Mesendoderm (in vitro differentiated cells): ENCODE data around the gene GTF2I.
"Not testable (repeated sequence)": the region's sequence is repeated elsewhere in the genome, so short reads cannot be mapped to it uniquely, and the experiment has no call there.

ENCODE experiments used
- DNase-seq: peaks from one replicate; pipeline ENCODE4 v3.0.0; 2013
- H2AK5ac ChIP-seq: 2 replicates; pipeline ENCODE4 v1.6.1; 2013; ENCODE audit warnings: low read length, inconsistent platforms
- H2BK120ac ChIP-seq: 2 replicates; pipeline ENCODE4 v1.6.1; 2013; ENCODE audit warnings: low read depth, mild to moderate bottlenecking, low read length, moderate library complexity, mixed read lengths
- H2BK15ac ChIP-seq: replicated peaks from 2 replicates; pipeline ENCODE4 v1.6.1; 2013; ENCODE audit warnings: low read depth, mild to moderate bottlenecking, moderate library complexity
- H2BK5ac ChIP-seq: 2 replicates; pipeline ENCODE4 v1.6.1; 2013; ENCODE audit warnings: low read length, inconsistent platforms
- H3K18ac ChIP-seq: 2 replicates; pipeline ENCODE4 v1.6.1; 2013; ENCODE audit warnings: mild to moderate bottlenecking, low read length, mixed read lengths
- H3K23ac ChIP-seq: one replicate; pipeline ENCODE4 v1.6.1; 2013; ENCODE audit warnings: low read length
- H3K27ac ChIP-seq: 2 replicates; pipeline ENCODE4 v1.5.1; 2013; ENCODE audit warnings: low read depth, mild to moderate bottlenecking, inconsistent platforms, low read length, moderate library complexity
- H3K27me3 ChIP-seq: 2 replicates; pipeline ENCODE4 v1.6.1; 2013; ENCODE audit warnings: low read length, control low read depth, mild to moderate bottlenecking, inconsistent platforms; ENCODE audit not compliant: insufficient read depth, poor library complexity
- H3K36me3 ChIP-seq: 2 replicates; pipeline ENCODE4 v1.6.1; 2013; ENCODE audit warnings: low read length, inconsistent platforms; ENCODE audit not compliant: control insufficient read depth, insufficient read depth
- H3K4ac ChIP-seq: one replicate; pipeline ENCODE4 v1.6.1; 2013; ENCODE audit warnings: low read depth, mild to moderate bottlenecking, low read length, moderate library complexity
- H3K4me1 ChIP-seq: 2 replicates; pipeline ENCODE4 v1.6.1; 2013; ENCODE audit warnings: low read depth, low read length, inconsistent platforms; ENCODE audit not compliant: control insufficient read depth
- H3K4me2 ChIP-seq: 2 replicates; pipeline ENCODE4 v1.6.1; 2013; ENCODE audit warnings: low read length
- H3K4me3 ChIP-seq: 2 replicates; pipeline ENCODE4 v1.5.1; 2013; ENCODE audit warnings: mild to moderate bottlenecking, low read length
- H3K56ac ChIP-seq: one replicate; pipeline ENCODE4 v1.6.1; 2013; ENCODE audit warnings: low read length
- H3K79me1 ChIP-seq: 2 replicates; pipeline ENCODE4 v1.6.1; 2013; ENCODE audit warnings: low read length, inconsistent platforms
- H3K79me2 ChIP-seq: 2 replicates; pipeline ENCODE4 v1.6.1; 2013; ENCODE audit warnings: mild to moderate bottlenecking, low read length; ENCODE audit not compliant: control insufficient read depth, insufficient read depth
- H3K9ac ChIP-seq: 2 replicates; pipeline ENCODE4 v1.6.1; 2013; ENCODE audit warnings: low read length, inconsistent platforms
- H4K5ac ChIP-seq: one replicate; pipeline ENCODE4 v1.6.1; 2013; ENCODE audit warnings: low read length
- H4K8ac ChIP-seq: one replicate; pipeline ENCODE4 v1.6.1; 2013; ENCODE audit warnings: low read depth, mild to moderate bottlenecking, control low read depth, low read length, moderate library complexity
- WGBS: extraction: QIAGEN DNeasy Blood & Tissue Kit; methylation state at CpG from one replicate; pipeline ENCODE4 v1.1.7; 2013; ENCODE audit warnings: low lambda C conversion rate, missing lambda C conversion rate; ENCODE audit not compliant: insufficient coverage; ENCODE audit errors: extremely low coverage; 5-methylcytosine and 5-hydroxymethylcytosine counted together

The GTF2I gene

DNA sequence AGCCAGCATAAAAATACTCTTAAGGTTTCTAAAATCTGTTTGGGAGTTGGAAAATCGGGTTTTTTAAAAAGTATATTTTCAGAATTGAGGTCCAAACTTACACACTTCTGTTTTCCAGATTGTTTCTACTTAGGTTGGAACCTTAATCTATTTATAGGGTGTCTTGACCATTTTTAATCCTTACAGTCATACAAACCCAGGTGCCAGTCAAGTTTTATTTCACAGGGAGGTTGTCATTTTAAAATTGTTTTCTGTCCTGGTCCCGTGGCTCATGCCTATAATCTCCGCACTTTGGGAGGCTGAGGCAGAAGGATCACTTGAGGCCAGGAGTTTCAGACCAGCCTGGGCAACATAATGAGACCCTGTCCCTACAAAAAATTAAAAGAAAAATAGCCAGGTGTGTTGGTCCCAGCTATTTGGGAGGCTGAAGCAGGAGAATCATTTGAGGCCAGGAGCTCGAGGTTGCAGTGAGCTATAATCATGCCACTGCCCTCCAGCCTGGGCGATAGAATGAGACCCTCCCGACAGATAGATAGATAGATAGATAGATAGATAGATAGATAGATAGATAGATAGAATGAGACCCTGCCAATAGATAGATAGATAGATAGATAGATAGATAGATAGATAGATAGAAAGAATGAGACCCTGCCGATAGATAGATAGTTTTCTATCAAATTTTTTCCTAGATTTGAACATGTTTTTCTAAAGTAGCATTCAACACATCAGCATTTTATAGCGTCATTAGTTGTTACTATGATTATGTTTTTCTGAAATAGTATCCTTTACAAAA lies 69.0 kb downstream of the GTF2I start:
- Histone ChIP-seq H2BK5ac (no peak overlapping the region), H3K23ac (no peak overlapping the region), H3K27me3 (no peaks in the 10 kb centered on the region), H3K27ac (no peak overlapping the region), H3K36me3 (peaks cover 7% of the 10 kb centered on the region), H3K9ac (no peak overlapping the region), H2BK15ac (no peak overlapping the region), H2AK5ac (no peak overlapping the region), H2BK120ac (no peak overlapping the region), H3K79me1 (peaks cover 5% of the 10 kb centered on the region), H3K4ac (no peak overlapping the region), H3K56ac (no peak overlapping the region), H4K8ac (no peak overlapping the region), H3K4me3 (no peak overlapping the region), H3K79me2 (no peaks in the 10 kb centered on the region), H3K4me1 (no peaks in the 10 kb centered on the region), H3K4me2 (no peak overlapping the region), H4K5ac (no peak overlapping the region), H3K18ac (no peak overlapping the region)
- no peak for DNase-seq
- no CpG with 5 or more reads among the region's 8 CpGs for WGBS

DNA sequence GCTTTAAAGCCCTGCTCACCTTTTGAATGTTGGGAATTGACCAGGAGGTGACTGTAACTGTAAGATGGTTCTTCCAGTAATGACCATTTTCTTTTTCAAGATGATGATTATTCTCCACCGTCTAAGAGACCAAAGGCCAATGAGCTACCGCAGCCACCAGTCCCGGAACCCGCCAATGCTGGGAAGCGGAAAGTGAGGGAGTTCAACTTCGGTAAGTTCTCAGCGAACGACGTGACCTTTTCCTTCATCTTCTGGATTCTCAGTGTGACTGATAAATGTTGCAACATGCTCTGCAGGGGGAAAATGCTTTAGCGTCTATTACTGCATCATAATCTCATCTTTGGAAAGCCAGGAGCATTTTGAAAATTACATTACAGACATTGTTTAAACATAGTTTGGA lies 71.2 kb downstream of the GTF2I start:
- H3K4me1 ChIP-seq, H3K79me2 ChIP-seq, H2BK120ac ChIP-seq, H3K4me3 ChIP-seq, H4K8ac ChIP-seq, H3K27me3 ChIP-seq, H2BK5ac ChIP-seq, H3K9ac ChIP-seq, H3K27ac ChIP-seq, DNase-seq, H3K79me1 ChIP-seq, H3K4me2 ChIP-seq, H4K5ac ChIP-seq, H3K18ac ChIP-seq, H2AK5ac ChIP-seq, H3K4ac ChIP-seq, H3K36me3 ChIP-seq, H3K23ac ChIP-seq, H2BK15ac ChIP-seq, H3K56ac ChIP-seq: not testable (repeated sequence)
- WGBS = no CpG with 5 or more reads among the region's 10 CpGs

DNA sequence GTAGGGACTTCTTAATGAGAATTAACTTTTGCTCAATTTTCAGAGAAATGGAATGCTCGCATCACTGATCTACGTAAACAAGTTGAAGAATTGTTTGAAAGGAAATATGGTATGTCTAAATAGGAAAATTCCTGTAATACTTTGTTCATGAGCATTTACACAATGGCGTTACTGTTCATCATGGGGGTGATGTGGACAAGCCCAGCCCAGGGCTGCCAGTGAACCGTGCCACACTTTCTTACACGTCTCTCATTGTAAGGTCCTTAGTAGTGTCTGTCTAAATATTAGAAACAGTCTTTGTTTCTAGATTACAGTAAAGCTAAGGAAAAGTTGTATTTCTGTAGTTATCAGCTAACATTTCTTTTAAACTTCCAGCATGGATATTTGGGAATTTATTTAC lies 72.7 kb downstream of the GTF2I start:
- H3K79me2 ChIP-seq, H3K27me3 ChIP-seq, H3K36me3 ChIP-seq, H3K56ac ChIP-seq, H3K23ac ChIP-seq, H3K4ac ChIP-seq, H3K9ac ChIP-seq, H4K5ac ChIP-seq, H3K4me3 ChIP-seq, H2BK5ac ChIP-seq, H4K8ac ChIP-seq, H3K79me1 ChIP-seq, DNase-seq, H3K4me2 ChIP-seq, H3K18ac ChIP-seq, H2BK15ac ChIP-seq, H2BK120ac ChIP-seq, H3K27ac ChIP-seq, H3K4me1 ChIP-seq, H2AK5ac ChIP-seq: not testable (repeated sequence)
- WGBS = no CpG with 5 or more reads among the region's 5 CpGs

DNA sequence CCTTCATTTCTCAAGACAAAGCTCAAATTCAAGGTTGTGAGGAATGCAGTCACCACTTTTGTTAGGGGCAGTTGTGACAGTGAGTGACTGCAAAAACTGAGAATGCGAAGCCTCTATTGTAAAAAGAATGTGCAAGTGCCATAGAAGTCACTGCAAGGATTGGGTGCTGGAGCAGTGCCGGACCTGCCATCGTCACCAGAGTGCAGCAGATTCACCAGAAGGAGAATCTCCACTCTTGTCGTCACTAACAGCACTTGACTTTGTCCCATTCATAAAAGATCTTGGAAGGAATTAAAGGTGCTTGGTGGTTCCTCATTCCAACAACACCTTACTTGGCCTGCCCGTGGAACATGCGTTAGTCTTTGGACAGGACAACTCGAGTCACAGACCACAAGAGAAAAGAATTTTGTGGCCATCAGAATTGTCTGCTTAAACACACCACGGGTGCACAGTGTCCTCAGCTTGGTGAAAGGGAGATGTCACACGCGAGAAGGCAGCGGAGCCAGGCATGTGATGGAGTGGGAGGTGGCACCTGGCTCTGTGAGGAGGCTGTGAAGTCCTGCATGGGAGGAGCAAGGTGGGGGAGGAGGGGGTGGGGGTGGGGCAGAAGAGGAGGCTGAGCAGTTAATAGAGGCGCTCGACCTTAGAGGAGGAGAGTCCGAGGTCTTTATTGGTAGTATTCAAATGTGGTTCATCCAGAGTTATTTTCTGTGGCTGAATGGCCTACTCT lies 82.6 kb downstream of the GTF2I start:
- H3K23ac ChIP-seq, DNase-seq, H3K18ac ChIP-seq, H3K4me2 ChIP-seq, H3K27me3 ChIP-seq, H3K56ac ChIP-seq, H2AK5ac ChIP-seq, H3K27ac ChIP-seq, H4K5ac ChIP-seq, H3K79me2 ChIP-seq, H3K79me1 ChIP-seq, H3K4ac ChIP-seq, H3K4me3 ChIP-seq, H3K36me3 ChIP-seq, H4K8ac ChIP-seq, H3K4me1 ChIP-seq, H2BK120ac ChIP-seq, H3K9ac ChIP-seq, H2BK15ac ChIP-seq, H2BK5ac ChIP-seq: not testable (repeated sequence)
- no CpG with 5 or more reads among the region's 14 CpGs for WGBS

DNA sequence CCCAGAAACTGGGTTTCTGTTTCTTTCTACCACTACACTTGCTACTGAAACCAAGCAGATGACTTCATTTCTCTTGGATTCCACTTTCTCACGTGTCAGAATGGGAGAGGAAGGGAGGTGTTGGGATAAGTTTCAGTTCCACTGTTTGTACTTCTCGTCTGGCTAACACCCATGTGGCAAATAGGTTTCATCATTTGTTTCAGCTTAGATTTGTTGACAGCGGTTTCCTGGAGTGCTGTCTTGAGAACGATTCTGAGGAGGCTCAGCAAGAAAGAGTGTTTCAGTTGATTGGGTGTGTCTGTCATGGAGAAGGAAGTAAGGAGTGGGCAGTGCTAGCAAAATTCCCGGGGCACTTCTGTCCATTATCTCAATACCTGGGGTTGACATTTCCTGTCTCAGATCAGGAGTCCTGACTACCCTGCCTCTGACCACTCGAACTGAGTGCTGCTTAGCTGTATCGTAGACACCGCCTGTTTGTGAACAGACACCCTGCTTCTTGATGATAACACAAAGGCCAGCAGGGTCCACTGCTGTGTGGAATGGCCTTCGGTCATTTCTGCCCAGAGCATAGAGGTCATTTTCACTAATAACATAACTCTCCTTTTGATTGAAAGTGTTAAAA lies 86.5 kb downstream of the GTF2I start:
- not testable (repeated sequence) for H2BK5ac ChIP-seq, H3K79me2 ChIP-seq, H3K56ac ChIP-seq, H2BK120ac ChIP-seq, H3K27me3 ChIP-seq, H2BK15ac ChIP-seq, H4K8ac ChIP-seq, H3K4me1 ChIP-seq, H4K5ac ChIP-seq, H3K23ac ChIP-seq, H3K9ac ChIP-seq, H3K4me2 ChIP-seq, H3K4me3 ChIP-seq, H3K27ac ChIP-seq, H3K79me1 ChIP-seq, H2AK5ac ChIP-seq, H3K4ac ChIP-seq, H3K18ac ChIP-seq, H3K36me3 ChIP-seq, DNase-seq
- no CpG with 5 or more reads among the region's 9 CpGs for WGBS
